LNCaP clone FGC (cell line): ENCODE measurements around the gene UBXN1.

ENCODE experiments used
- DNase-seq: peaks from one replicate; pipeline ENCODE4 v3.0.0-alpha.2; 2011; ENCODE audit warnings: low read depth
- H3K4me3 ChIP-seq: 2 replicates; pipeline ENCODE4 v1.5.1; 2011; ENCODE audit warnings: mild to moderate bottlenecking, low read depth, low read length, control low read depth
- TF ChIP-seq, protein P1 (sequence below): IDR thresholded peaks from 2 replicates; pipeline ENCODE4 v1.5.1; 2012; ENCODE audit warnings: mild to moderate bottlenecking; ENCODE audit not compliant: control insufficient read depth, insufficient read depth; ENCODE audit errors: extremely low read depth

Gene UBXN1

DNA sequence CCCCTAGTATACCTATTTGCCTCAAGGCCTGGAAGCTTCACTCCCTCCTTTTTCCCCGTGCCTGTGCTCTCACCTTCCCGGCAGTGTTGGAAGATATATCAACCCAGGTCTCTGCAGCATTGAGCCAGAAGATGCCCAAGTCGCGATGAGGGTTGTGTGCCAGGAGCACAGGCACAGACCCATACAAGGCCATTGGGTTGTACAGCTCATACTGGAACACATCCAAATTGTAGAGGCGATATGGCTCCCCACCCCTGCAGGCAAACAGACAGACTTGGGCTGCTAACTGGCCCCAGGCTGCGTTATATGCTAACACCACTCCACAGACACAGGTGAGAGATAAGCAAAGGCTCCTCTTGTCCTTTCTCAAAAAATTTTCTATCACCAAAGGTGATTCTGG is 46.4 kb downstream of the UBXN1 start:
- TF ChIP-seq, protein P1, sequence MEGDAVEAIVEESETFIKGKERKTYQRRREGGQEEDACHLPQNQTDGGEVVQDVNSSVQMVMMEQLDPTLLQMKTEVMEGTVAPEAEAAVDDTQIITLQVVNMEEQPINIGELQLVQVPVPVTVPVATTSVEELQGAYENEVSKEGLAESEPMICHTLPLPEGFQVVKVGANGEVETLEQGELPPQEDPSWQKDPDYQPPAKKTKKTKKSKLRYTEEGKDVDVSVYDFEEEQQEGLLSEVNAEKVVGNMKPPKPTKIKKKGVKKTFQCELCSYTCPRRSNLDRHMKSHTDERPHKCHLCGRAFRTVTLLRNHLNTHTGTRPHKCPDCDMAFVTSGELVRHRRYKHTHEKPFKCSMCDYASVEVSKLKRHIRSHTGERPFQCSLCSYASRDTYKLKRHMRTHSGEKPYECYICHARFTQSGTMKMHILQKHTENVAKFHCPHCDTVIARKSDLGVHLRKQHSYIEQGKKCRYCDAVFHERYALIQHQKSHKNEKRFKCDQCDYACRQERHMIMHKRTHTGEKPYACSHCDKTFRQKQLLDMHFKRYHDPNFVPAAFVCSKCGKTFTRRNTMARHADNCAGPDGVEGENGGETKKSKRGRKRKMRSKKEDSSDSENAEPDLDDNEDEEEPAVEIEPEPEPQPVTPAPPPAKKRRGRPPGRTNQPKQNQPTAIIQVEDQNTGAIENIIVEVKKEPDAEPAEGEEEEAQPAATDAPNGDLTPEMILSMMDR: no peak
- DNase-seq: no peak
- H3K4me3 ChIP-seq: no peak overlapping the region

DNA sequence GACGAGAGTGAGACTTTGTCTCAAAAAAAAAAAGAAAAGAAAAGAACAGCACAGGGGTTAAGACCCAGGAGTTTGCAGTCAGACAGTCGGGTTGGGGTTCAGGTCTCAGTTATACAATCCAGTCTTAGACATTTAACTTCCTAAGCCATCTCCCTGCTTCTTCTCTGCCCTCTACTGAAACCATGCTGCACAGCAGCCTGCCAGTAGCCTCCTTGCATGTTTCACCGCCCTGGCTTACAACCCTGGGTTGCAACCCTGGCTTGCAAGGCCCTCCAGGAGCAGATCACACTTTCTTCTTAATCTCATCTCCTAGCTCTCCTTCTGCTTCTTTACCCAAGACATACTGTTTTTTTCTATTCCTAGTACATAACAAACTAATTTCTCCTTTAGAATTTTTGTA is 51.2 kb downstream of the UBXN1 start:
- no peak overlapping the region for H3K4me3 ChIP-seq
- DNase-seq: no peak
- TF ChIP-seq, protein P1: no peak
